GM12878 (cell line): ENCODE results near the gene CALY.

Experiments
- CHD2 ChIP-seq: IDR thresholded peaks from 2 replicates; pipeline ENCODE4 v1.6.1; 2011; ENCODE audit warnings: low read depth, low read length, improper control_type of control experiment, borderline replicate concordance
- FOXK2 ChIP-seq: fragments of 450-650 bp; IDR thresholded peaks from 2 replicates; pipeline ENCODE4 v1.6.1; 2017; ENCODE audit warnings: mild to moderate bottlenecking, moderate library complexity
- HDGF ChIP-seq: fragments of 450-650 bp; IDR thresholded peaks from 2 replicates; pipeline ENCODE4 v1.6.1; 2016; ENCODE audit warnings: antibody characterized with exemption
- NR2C2 ChIP-seq: IDR thresholded peaks from 2 replicates; pipeline ENCODE4 v1.6.1; 2011; ENCODE audit warnings: borderline replicate concordance, low read depth; ENCODE audit not compliant: control insufficient read depth, insufficient read length
- RAD21 ChIP-seq: IDR thresholded peaks from 2 replicates; pipeline ENCODE4 v1.6.1; 2011; ENCODE audit warnings: mild to moderate bottlenecking, low read depth, low read length, moderate library complexity; ENCODE audit not compliant: insufficient read depth
- RELA ChIP-seq: fragments of 450-650 bp; IDR thresholded peaks from 2 replicates; pipeline ENCODE4 v1.8.0; 2014; ENCODE audit warnings: borderline replicate concordance; ENCODE audit not compliant: partially characterized antibody
- REST ChIP-seq: IDR thresholded peaks from 2 replicates; pipeline ENCODE4 v1.6.1; 2012; ENCODE audit warnings: mild to moderate bottlenecking, low read depth, low read length
- YBX1 ChIP-seq: fragments of 450-650 bp; IDR thresholded peaks from 2 replicates; pipeline ENCODE4 v1.6.1; 2016; ENCODE audit warnings: antibody characterized with exemption
- ZSCAN29 ChIP-seq: fragments of 450-650 bp; IDR thresholded peaks from 2 replicates; pipeline ENCODE4 v1.6.1; 2017; ENCODE audit warnings: mild to moderate bottlenecking, moderate library complexity
- ZZZ3 ChIP-seq: IDR thresholded peaks from 2 replicates; pipeline ENCODE4 v1.6.1; 2011; ENCODE audit warnings: low read depth; ENCODE audit not compliant: control insufficient read depth, insufficient read length
- TF ChIP-seq, protein P1 (sequence below), 3 experiments: IDR thresholded peaks in 2 of 3; conservative IDR thresholded peaks in 1 of 3; 2 replicates each; pipeline ENCODE4 v1.5.1; 2011; ENCODE audit warnings: low read depth in 3 of 3, low read length in 3 of 3, mild to moderate bottlenecking in 3 of 3, control low read depth in 2 of 3, moderate library complexity in 2 of 3, inconsistent platforms in 1 of 3, mixed read lengths in 1 of 3; ENCODE audit not compliant: control insufficient read depth in 2 of 3, insufficient read depth in 1 of 3; ENCODE audit errors: extremely low read depth in 1 of 3
- TF ChIP-seq, protein P2 (sequence below): IDR thresholded peaks from 2 replicates; pipeline ENCODE4 v1.6.1; 2012; ENCODE audit warnings: low read length, inconsistent platforms
- TF ChIP-seq, protein P3 (sequence below): fragments of 450-650 bp; IDR thresholded peaks from 2 replicates; pipeline ENCODE4 v1.6.1; 2017; ENCODE audit warnings: mild to moderate bottlenecking

GRCh38 chr10:133342942-133343341 is 6.2 kb upstream of the CALY start:
- TF ChIP-seq NR2C2 (no peak), RELA (no peak), REST (no peak), CHD2 (no peak), FOXK2 (no peak), RAD21 (no peak), HDGF (no peak), YBX1 (no peak), ZZZ3 (no peak), ZSCAN29 (no peak)
- TF ChIP-seq, protein P1, sequence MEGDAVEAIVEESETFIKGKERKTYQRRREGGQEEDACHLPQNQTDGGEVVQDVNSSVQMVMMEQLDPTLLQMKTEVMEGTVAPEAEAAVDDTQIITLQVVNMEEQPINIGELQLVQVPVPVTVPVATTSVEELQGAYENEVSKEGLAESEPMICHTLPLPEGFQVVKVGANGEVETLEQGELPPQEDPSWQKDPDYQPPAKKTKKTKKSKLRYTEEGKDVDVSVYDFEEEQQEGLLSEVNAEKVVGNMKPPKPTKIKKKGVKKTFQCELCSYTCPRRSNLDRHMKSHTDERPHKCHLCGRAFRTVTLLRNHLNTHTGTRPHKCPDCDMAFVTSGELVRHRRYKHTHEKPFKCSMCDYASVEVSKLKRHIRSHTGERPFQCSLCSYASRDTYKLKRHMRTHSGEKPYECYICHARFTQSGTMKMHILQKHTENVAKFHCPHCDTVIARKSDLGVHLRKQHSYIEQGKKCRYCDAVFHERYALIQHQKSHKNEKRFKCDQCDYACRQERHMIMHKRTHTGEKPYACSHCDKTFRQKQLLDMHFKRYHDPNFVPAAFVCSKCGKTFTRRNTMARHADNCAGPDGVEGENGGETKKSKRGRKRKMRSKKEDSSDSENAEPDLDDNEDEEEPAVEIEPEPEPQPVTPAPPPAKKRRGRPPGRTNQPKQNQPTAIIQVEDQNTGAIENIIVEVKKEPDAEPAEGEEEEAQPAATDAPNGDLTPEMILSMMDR (IDR thresholded peaks at IDR 0.05 in 2 of 3, conservative IDR thresholded peaks at IDR 0.05 in 1 of 3; ENCODE audit: control insufficient read depth in 2 of 3, extremely low read depth in 1 of 3, insufficient read depth in 1 of 3, low read depth in 3 of 3, low read length in 3 of 3) = no peak
- TF ChIP-seq, protein P2, sequence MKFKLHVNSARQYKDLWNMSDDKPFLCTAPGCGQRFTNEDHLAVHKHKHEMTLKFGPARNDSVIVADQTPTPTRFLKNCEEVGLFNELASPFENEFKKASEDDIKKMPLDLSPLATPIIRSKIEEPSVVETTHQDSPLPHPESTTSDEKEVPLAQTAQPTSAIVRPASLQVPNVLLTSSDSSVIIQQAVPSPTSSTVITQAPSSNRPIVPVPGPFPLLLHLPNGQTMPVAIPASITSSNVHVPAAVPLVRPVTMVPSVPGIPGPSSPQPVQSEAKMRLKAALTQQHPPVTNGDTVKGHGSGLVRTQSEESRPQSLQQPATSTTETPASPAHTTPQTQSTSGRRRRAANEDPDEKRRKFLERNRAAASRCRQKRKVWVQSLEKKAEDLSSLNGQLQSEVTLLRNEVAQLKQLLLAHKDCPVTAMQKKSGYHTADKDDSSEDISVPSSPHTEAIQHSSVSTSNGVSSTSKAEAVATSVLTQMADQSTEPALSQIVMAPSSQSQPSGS = no peak
- TF ChIP-seq, protein P3, sequence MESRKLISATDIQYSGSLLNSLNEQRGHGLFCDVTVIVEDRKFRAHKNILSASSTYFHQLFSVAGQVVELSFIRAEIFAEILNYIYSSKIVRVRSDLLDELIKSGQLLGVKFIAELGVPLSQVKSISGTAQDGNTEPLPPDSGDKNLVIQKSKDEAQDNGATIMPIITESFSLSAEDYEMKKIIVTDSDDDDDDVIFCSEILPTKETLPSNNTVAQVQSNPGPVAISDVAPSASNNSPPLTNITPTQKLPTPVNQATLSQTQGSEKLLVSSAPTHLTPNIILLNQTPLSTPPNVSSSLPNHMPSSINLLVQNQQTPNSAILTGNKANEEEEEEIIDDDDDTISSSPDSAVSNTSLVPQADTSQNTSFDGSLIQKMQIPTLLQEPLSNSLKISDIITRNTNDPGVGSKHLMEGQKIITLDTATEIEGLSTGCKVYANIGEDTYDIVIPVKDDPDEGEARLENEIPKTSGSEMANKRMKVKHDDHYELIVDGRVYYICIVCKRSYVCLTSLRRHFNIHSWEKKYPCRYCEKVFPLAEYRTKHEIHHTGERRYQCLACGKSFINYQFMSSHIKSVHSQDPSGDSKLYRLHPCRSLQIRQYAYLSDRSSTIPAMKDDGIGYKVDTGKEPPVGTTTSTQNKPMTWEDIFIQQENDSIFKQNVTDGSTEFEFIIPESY = no peak
